ENCODE results near the gene ZFPL1. TPM values are rescaled to one million over a fixed set of nuclear protein-coding genes. Genes with fewer than 3 reads are reported as not detected.
A peak's percentile ranks its signal among the peaks of the same experiment; 100 is the strongest.

ZFPL1 gene
- total and polyA plus RNA-seq, 2 donors, result 16.8 to 42.5 TPM

GRCh38 chr11:65067446-65067845 is 16.6 kb upstream of the ZFPL1 start:
- WGBS, result 97% methylated on average over 10 of the region's 10 CpGs
- no peak for DNase-seq (ENCODE audit: low read depth in 6 of 9, low spot score in 9 of 9)
- Histone ChIP-seq H3K27me3 (ENCODE audit: control insufficient read depth in 2 of 2, insufficient read depth in 1 of 2, low read length in 1 of 2) (no peaks in the 10 kb centered on the region), H3K4me1 (ENCODE audit: control insufficient read depth in 2 of 2, insufficient read depth in 2 of 2, low read length in 2 of 2) (peaks cover 0 to 2% of the 10 kb centered on the region in 2 donors), H3K4me3 (ENCODE audit: low read length in 2 of 2) (no peak overlapping the region), H3K36me3 (ENCODE audit: control insufficient read depth in 2 of 2, insufficient read depth in 2 of 2, low read length in 1 of 2) (no peaks in the 10 kb centered on the region), H3K27ac (ENCODE audit: low read depth in 1 of 2, low read length in 1 of 2) (no peak overlapping the region), H3K9me3 (ENCODE audit: control insufficient read depth in 2 of 2, insufficient read depth in 1 of 2, low read length in 1 of 2) (no peaks in the 10 kb centered on the region)

GRCh38 chr11:65069217-65069616 is 14.8 kb upstream of the ZFPL1 start:
- no peaks in the 10 kb centered on the region for H3K36me3 ChIP-seq (ENCODE audit: control insufficient read depth in 2 of 2, insufficient read depth in 2 of 2, low read length in 1 of 2)
- no peak overlapping the region for H3K4me3 ChIP-seq (ENCODE audit: low read length in 2 of 2)
- H3K9me3 ChIP-seq (ENCODE audit: control insufficient read depth in 2 of 2, insufficient read depth in 1 of 2, low read length in 1 of 2), result no peaks in the 10 kb centered on the region
- 63% methylated on average over 9 of the region's 9 CpGs for WGBS
- H3K27me3 ChIP-seq (ENCODE audit: control insufficient read depth in 2 of 2, insufficient read depth in 1 of 2, low read length in 1 of 2), result no peaks in the 10 kb centered on the region
- DNase-seq (ENCODE audit: low read depth in 6 of 9, low spot score in 9 of 9), result no peak
- H3K4me1 ChIP-seq (ENCODE audit: control insufficient read depth in 2 of 2, insufficient read depth in 2 of 2, low read length in 2 of 2), result peaks cover 0 to 2% of the 10 kb centered on the region in 2 donors
- H3K27ac ChIP-seq (ENCODE audit: low read depth in 1 of 2, low read length in 1 of 2), result no peak overlapping the region

GRCh38 chr11:65071907-65072630 is 12.0 kb upstream of the ZFPL1 start:
- no peaks in the 10 kb centered on the region for H3K27me3 ChIP-seq (ENCODE audit: control insufficient read depth in 2 of 2, insufficient read depth in 1 of 2, low read length in 1 of 2)
- H3K4me3 ChIP-seq (ENCODE audit: low read length in 2 of 2), result no peak overlapping the region
- WGBS, result 92% methylated on average over 4 of the region's 4 CpGs
- no peaks in the 10 kb centered on the region for H3K9me3 ChIP-seq (ENCODE audit: control insufficient read depth in 2 of 2, insufficient read depth in 1 of 2, low read length in 1 of 2)
- peaks cover 11 to 12% of the 10 kb centered on the region in 2 donors for H3K36me3 ChIP-seq (ENCODE audit: control insufficient read depth in 2 of 2, insufficient read depth in 2 of 2, low read length in 1 of 2)
- H3K27ac ChIP-seq (ENCODE audit: low read depth in 1 of 2, low read length in 1 of 2), result no peak overlapping the region
- peaks cover 0 to 2% of the 10 kb centered on the region in 2 donors for H3K4me1 ChIP-seq (ENCODE audit: control insufficient read depth in 2 of 2, insufficient read depth in 2 of 2, low read length in 2 of 2)
- DNase-seq (ENCODE audit: low read depth in 6 of 9, low spot score in 9 of 9), result no peak

GRCh38 chr11:65072631-65072966 is 11.4 kb upstream of the ZFPL1 start:
- no peak overlapping the region for H3K4me3 ChIP-seq (ENCODE audit: low read length in 2 of 2)

GRCh38 chr11:65077451-65077850 is 6.6 kb upstream of the ZFPL1 start:
- no peak overlapping the region for H3K4me3 ChIP-seq (ENCODE audit: low read length in 2 of 2)
- WGBS, result 98% methylated on average over 4 of the region's 4 CpGs

More at GRCh38 chr11:65072631-65072966, 11.4 kb upstream of the ZFPL1 start:
- no peak for DNase-seq (ENCODE audit: low read depth in 6 of 9, low spot score in 9 of 9)
- Histone ChIP-seq H3K27me3 (ENCODE audit: control insufficient read depth in 2 of 2, insufficient read depth in 1 of 2, low read length in 1 of 2) (no peaks in the 10 kb centered on the region), H3K36me3 (ENCODE audit: control insufficient read depth in 2 of 2, insufficient read depth in 2 of 2, low read length in 1 of 2) (peaks cover 17 to 18% of the 10 kb centered on the region in 2 donors), H3K4me1 (ENCODE audit: control insufficient read depth in 2 of 2, insufficient read depth in 2 of 2, low read length in 2 of 2) (peaks cover 0 to under 1% of the 10 kb centered on the region in 2 donors), H3K27ac (ENCODE audit: low read depth in 1 of 2, low read length in 1 of 2) (no peak overlapping the region), H3K9me3 (ENCODE audit: control insufficient read depth in 2 of 2, insufficient read depth in 1 of 2, low read length in 1 of 2) (no peaks in the 10 kb centered on the region)
- 92% methylated on average over 1 of the region's 1 CpG for WGBS

GRCh38 chr11:65078151-65078550 is 5.9 kb upstream of the ZFPL1 start:
- Histone ChIP-seq H3K9me3 (ENCODE audit: control insufficient read depth in 2 of 2, insufficient read depth in 1 of 2, low read length in 1 of 2) (no peaks in the 10 kb centered on the region), H3K4me3 (ENCODE audit: low read length in 2 of 2) (no peak overlapping the region), H3K36me3 (ENCODE audit: control insufficient read depth in 2 of 2, insufficient read depth in 2 of 2, low read length in 1 of 2) (peaks cover 34 to 55% of the 10 kb centered on the region in 2 donors), H3K27me3 (ENCODE audit: control insufficient read depth in 2 of 2, insufficient read depth in 1 of 2, low read length in 1 of 2) (no peaks in the 10 kb centered on the region), H3K4me1 (ENCODE audit: control insufficient read depth in 2 of 2, insufficient read depth in 2 of 2, low read length in 2 of 2) (peaks cover 1 to 24% of the 10 kb centered on the region in 2 donors), H3K27ac (ENCODE audit: low read depth in 1 of 2, low read length in 1 of 2) (peak overlapping the region in 1 of 2 donors; percentile 3)
- 67% methylated on average over 3 of the region's 3 CpGs for WGBS
- DNase-seq (ENCODE audit: low read depth in 6 of 9, low spot score in 9 of 9), result peak in 8 of 9 donors; percentile 37 to 80 (median 54)

More at GRCh38 chr11:65077451-65077850, 6.6 kb upstream of the ZFPL1 start:
- DNase-seq (ENCODE audit: low read depth in 6 of 9, low spot score in 9 of 9), result no peak
- Histone ChIP-seq H3K27me3 (ENCODE audit: control insufficient read depth in 2 of 2, insufficient read depth in 1 of 2, low read length in 1 of 2) (no peaks in the 10 kb centered on the region), H3K36me3 (ENCODE audit: control insufficient read depth in 2 of 2, insufficient read depth in 2 of 2, low read length in 1 of 2) (peaks cover 34 to 51% of the 10 kb centered on the region in 2 donors), H3K27ac (ENCODE audit: low read depth in 1 of 2, low read length in 1 of 2) (no peak overlapping the region), H3K9me3 (ENCODE audit: control insufficient read depth in 2 of 2, insufficient read depth in 1 of 2, low read length in 1 of 2) (no peaks in the 10 kb centered on the region), H3K4me1 (ENCODE audit: control insufficient read depth in 2 of 2, insufficient read depth in 2 of 2, low read length in 2 of 2) (peaks cover 0 to 18% of the 10 kb centered on the region in 2 donors)

- WGBS, result 98% methylated on average over 9 of the region's 9 CpGs
- Histone ChIP-seq H3K27ac (ENCODE audit: low read depth in 1 of 2, low read length in 1 of 2) (peak overlapping the region in 1 of 2 donors; percentile 3), H3K9me3 (ENCODE audit: control insufficient read depth in 2 of 2, insufficient read depth in 1 of 2, low read length in 1 of 2) (no peaks in the 10 kb centered on the region), H3K27me3 (ENCODE audit: control insufficient read depth in 2 of 2, insufficient read depth in 1 of 2, low read length in 1 of 2) (no peaks in the 10 kb centered on the region), H3K4me1 (ENCODE audit: control insufficient read depth in 2 of 2, insufficient read depth in 2 of 2, low read length in 2 of 2) (peaks cover 7 to 30% of the 10 kb centered on the region in 2 donors), H3K4me3 (ENCODE audit: low read length in 2 of 2) (no peak overlapping the region), H3K36me3 (ENCODE audit: control insufficient read depth in 2 of 2, insufficient read depth in 2 of 2, low read length in 1 of 2) (peaks cover 34 to 55% of the 10 kb centered on the region in 2 donors)
- no peak for DNase-seq (ENCODE audit: low read depth in 6 of 9, low spot score in 9 of 9)
These were observed 5.2 kb upstream of the ZFPL1 start for GRCh38 chr11:65078786-65079342.

- peaks cover 47 to 67% of the 10 kb centered on the region in 2 donors for H3K36me3 ChIP-seq (ENCODE audit: control insufficient read depth in 2 of 2, insufficient read depth in 2 of 2, low read length in 1 of 2)
- peak overlapping the region; percentile 49 to 86 for H3K27ac ChIP-seq (ENCODE audit: low read depth in 1 of 2, low read length in 1 of 2)
- 8% methylated on average over 13 of the region's 13 CpGs for WGBS
- no peaks in the 10 kb centered on the region for H3K27me3 ChIP-seq (ENCODE audit: control insufficient read depth in 2 of 2, insufficient read depth in 1 of 2, low read length in 1 of 2)
- DNase-seq (ENCODE audit: low read depth in 6 of 9, low spot score in 9 of 9), result peak in 2 of 9 donors; percentile 6 to 21
- peak overlapping the region; percentile 73 to 98 for H3K4me3 ChIP-seq (ENCODE audit: low read length in 2 of 2)
- H3K9me3 ChIP-seq (ENCODE audit: control insufficient read depth in 2 of 2, insufficient read depth in 1 of 2, low read length in 1 of 2), result no peaks in the 10 kb centered on the region
- H3K4me1 ChIP-seq (ENCODE audit: control insufficient read depth in 2 of 2, insufficient read depth in 2 of 2, low read length in 2 of 2), result peaks cover 14 to 40% of the 10 kb centered on the region in 2 donors
These were observed 738 bp upstream of the ZFPL1 start for GRCh38 chr11:65083134-65083833.

Measured in thymus (tissue), 11 donors.